Measurements from ENCODE around the gene PDE8B. TPM values are rescaled to one million over a fixed set of nuclear protein-coding genes. Genes with fewer than 3 reads are reported as not detected.

Gene PDE8B, protein sequence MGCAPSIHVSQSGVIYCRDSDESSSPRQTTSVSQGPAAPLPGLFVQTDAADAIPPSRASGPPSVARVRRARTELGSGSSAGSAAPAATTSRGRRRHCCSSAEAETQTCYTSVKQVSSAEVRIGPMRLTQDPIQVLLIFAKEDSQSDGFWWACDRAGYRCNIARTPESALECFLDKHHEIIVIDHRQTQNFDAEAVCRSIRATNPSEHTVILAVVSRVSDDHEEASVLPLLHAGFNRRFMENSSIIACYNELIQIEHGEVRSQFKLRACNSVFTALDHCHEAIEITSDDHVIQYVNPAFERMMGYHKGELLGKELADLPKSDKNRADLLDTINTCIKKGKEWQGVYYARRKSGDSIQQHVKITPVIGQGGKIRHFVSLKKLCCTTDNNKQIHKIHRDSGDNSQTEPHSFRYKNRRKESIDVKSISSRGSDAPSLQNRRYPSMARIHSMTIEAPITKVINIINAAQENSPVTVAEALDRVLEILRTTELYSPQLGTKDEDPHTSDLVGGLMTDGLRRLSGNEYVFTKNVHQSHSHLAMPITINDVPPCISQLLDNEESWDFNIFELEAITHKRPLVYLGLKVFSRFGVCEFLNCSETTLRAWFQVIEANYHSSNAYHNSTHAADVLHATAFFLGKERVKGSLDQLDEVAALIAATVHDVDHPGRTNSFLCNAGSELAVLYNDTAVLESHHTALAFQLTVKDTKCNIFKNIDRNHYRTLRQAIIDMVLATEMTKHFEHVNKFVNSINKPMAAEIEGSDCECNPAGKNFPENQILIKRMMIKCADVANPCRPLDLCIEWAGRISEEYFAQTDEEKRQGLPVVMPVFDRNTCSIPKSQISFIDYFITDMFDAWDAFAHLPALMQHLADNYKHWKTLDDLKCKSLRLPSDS
- under 1 TPM in 1 of 2 experiments, not detected in 1; 0.05 TPM for total RNA-seq

- Mint-ChIP-seq H3K27ac (no peak within 1 kb of the TSS), H3K27me3 (peaks cover 66% of the 10 kb centered on the region), H3K4me3 (peak within 1 kb of the TSS; percentile 76), H3K36me3 (ENCODE audit: low read depth) (peaks cover 5% of the 10 kb centered on the region), H3K9me3 (no peaks in the 10 kb centered on the region), H3K4me1 (peaks cover 11% of the 10 kb centered on the region)
- CTCF ChIA-PET = interaction anchor here (0.6 kb wide), 1 partner anchor 28 kb away, joined by 3 read pairs; no protein-coding TSS in a partner anchor
- DNase-seq = no peak
- POLR2A ChIA-PET = no interaction called here
Observed at GRCh38 chr5:77210091-77210963, at the start of gene PDE8B. PDE8B (plus strand) TSS chr5:77210680; CDS start chr5:77210926, 246 bp downstream.

- H3K27me3 Mint-ChIP-seq = peaks cover 5% of the 10 kb centered on the region
- no peak overlapping the region for H3K4me3 Mint-ChIP-seq
- CTCF ChIA-PET = interaction anchor here (1.0 kb wide), 1 partner anchor 264 kb away, joined by 3 read pairs; no protein-coding TSS in a partner anchor
- H3K4me1 Mint-ChIP-seq = no peaks in the 10 kb centered on the region
- POLR2A ChIA-PET = no interaction called here
- H3K36me3 Mint-ChIP-seq (ENCODE audit: low read depth) = no peaks in the 10 kb centered on the region
- DNase-seq = no peak
- H3K9me3 Mint-ChIP-seq = no peaks in the 10 kb centered on the region
- H3K27ac Mint-ChIP-seq = no peak overlapping the region
Observed at GRCh38 chr5:77163453-77163852, 47.0 kb upstream of the PDE8B start.

DNA sequence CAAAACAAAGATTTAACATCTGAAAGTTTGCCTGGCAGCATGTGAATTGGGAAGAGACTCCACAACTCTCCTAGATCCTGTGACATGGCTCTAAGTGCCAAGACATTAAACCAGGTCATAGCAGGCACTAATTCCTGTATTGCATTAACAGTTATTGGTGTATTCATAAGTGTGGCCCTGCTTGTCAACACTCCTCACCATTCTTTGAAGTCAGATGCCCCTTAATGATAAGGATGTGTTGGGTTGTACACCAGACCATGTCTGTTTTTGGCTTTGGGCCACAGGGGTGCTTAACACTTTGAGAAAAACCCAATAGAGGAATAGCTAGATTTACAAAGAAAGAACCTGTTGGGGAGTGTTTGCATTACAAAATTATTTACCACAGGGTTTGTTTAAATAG is 43.4 kb upstream of the PDE8B start:
- POLR2A ChIA-PET = no interaction called here
- CTCF ChIA-PET = no interaction called here
- Mint-ChIP-seq H3K27ac (no peak overlapping the region), H3K4me1 (no peaks in the 10 kb centered on the region), H3K4me3 (no peak overlapping the region), H3K9me3 (no peaks in the 10 kb centered on the region), H3K36me3 (ENCODE audit: low read depth) (no peaks in the 10 kb centered on the region), H3K27me3 (peaks cover 14% of the 10 kb centered on the region)
- DNase-seq = no peak

DNA sequence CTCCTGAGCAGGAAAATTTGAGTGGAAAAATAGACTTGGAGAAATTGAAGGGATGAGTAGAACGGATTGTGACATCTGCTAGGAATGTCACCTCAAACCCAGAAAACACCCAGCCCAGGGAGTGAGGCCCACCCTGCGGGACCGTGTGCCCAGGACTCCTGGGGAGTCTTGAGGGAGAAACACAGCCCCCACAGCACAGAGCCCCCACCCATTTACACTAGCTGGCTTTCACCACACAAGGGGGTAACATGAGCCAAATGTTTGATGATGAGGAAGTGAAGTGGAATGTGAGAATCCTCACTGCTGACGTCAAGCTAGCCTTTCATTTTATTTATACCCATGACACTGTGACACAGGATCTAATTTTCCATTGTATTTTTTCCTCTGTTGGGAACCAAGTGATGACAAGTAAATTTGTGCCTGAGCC is 42.8 kb upstream of the PDE8B start:
- peaks cover 14% of the 10 kb centered on the region for H3K27me3 Mint-ChIP-seq
- no peak overlapping the region for H3K4me3 Mint-ChIP-seq
- no peaks in the 10 kb centered on the region for H3K9me3 Mint-ChIP-seq
- no peaks in the 10 kb centered on the region for H3K36me3 Mint-ChIP-seq (ENCODE audit: low read depth)
- CTCF ChIA-PET = no interaction called here
- DNase-seq = no peak
- POLR2A ChIA-PET = no interaction called here
- no peaks in the 10 kb centered on the region for H3K4me1 Mint-ChIP-seq
- no peak overlapping the region for H3K27ac Mint-ChIP-seq

- H3K9me3 Mint-ChIP-seq = no peaks in the 10 kb centered on the region
- no peak for DNase-seq
- POLR2A ChIA-PET = no interaction called here
- no peaks in the 10 kb centered on the region for H3K36me3 Mint-ChIP-seq (ENCODE audit: low read depth)
- H3K27me3 Mint-ChIP-seq = peaks cover 14% of the 10 kb centered on the region
- CTCF ChIA-PET = no interaction called here
- H3K4me3 Mint-ChIP-seq = no peak overlapping the region
- H3K27ac Mint-ChIP-seq = no peak overlapping the region
- no peaks in the 10 kb centered on the region for H3K4me1 Mint-ChIP-seq
Observed at GRCh38 chr5:77168161-77168878, 42.2 kb upstream of the PDE8B start.

DNA sequence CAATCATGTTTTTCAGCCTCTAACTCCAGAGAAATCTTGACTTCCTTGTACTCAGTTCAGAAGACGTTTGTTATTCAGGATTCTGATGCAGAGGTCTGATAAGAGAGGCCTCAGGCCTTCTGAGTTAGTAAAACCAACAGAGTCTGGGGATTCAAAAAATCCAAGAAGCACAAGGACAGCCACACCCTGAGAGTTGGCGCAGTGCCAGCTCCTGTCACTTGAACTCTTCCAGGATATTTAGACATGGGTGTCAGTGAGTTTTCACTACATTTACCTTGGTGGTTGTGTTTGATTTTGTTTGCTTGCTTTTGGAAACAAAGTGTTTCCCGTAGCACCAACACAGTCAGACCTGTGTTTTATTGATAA is 41.6 kb upstream of the PDE8B start:
- ChIA-PET CTCF (no interaction called here), POLR2A (no interaction called here)
- no peak for DNase-seq
- H3K27ac Mint-ChIP-seq = no peak overlapping the region
- H3K27me3 Mint-ChIP-seq = peaks cover 12% of the 10 kb centered on the region
- no peaks in the 10 kb centered on the region for H3K4me1 Mint-ChIP-seq
- no peaks in the 10 kb centered on the region for H3K9me3 Mint-ChIP-seq
- no peak overlapping the region for H3K4me3 Mint-ChIP-seq
- no peaks in the 10 kb centered on the region for H3K36me3 Mint-ChIP-seq (ENCODE audit: low read depth)

GRCh38 chr5:77170196-77170890 is 40.1 kb upstream of the PDE8B start:
- H3K27ac Mint-ChIP-seq = no peak overlapping the region
- no peaks in the 10 kb centered on the region for H3K36me3 Mint-ChIP-seq (ENCODE audit: low read depth)
- H3K9me3 Mint-ChIP-seq = no peaks in the 10 kb centered on the region
- ChIA-PET POLR2A (interaction anchor here (1.1 kb wide), 1 partner anchor 11 kb away, joined by 3 read pairs; no protein-coding TSS in a partner anchor), CTCF (no interaction called here)
- H3K27me3 Mint-ChIP-seq = peaks cover 12% of the 10 kb centered on the region
- H3K4me3 Mint-ChIP-seq = no peak overlapping the region
- H3K4me1 Mint-ChIP-seq = no peaks in the 10 kb centered on the region
- DNase-seq = no peak

GRCh38 chr5:77171141-77171910 is 39.2 kb upstream of the PDE8B start:
- DNase-seq = no peak

GRCh38 chr5:77172713-77173328 is 37.7 kb upstream of the PDE8B start:
- ChIA-PET POLR2A (no interaction called here), CTCF (no interaction called here)
- Mint-ChIP-seq H3K36me3 (ENCODE audit: low read depth) (no peaks in the 10 kb centered on the region), H3K9me3 (no peaks in the 10 kb centered on the region), H3K4me3 (no peak overlapping the region), H3K4me1 (no peaks in the 10 kb centered on the region), H3K27ac (no peak overlapping the region), H3K27me3 (peaks cover 16% of the 10 kb centered on the region)
- no peak for DNase-seq

More at GRCh38 chr5:77171141-77171910, 39.2 kb upstream of the PDE8B start:
- Mint-ChIP-seq H3K36me3 (ENCODE audit: low read depth) (no peaks in the 10 kb centered on the region), H3K4me3 (no peak overlapping the region), H3K9me3 (no peaks in the 10 kb centered on the region), H3K27me3 (peaks cover 12% of the 10 kb centered on the region), H3K27ac (no peak overlapping the region), H3K4me1 (no peaks in the 10 kb centered on the region)
- ChIA-PET CTCF (no interaction called here), POLR2A (interaction anchor here (1.1 kb wide), 1 partner anchor 10 kb away, joined by 3 read pairs; no protein-coding TSS in a partner anchor)

DNA sequence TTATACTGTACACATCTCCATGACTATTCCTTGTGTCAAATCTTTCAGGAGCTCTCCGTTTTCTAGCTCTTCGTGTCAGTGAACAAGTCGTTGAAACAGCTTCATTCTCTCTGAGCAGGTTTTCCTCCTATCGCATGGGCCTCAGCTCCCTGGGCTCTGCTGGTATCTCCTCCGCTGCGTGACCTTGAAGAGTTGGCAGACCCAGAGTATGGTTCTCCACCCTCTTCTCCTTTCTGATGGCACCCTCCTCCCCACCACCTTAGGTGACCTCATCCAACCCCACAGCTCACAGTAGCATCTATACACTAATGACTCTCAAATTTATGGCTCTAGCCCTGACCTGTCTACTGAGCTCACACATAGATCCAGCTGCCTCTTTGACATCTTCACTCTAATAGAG is 36.0 kb upstream of the PDE8B start:
- no peaks in the 10 kb centered on the region for H3K9me3 Mint-ChIP-seq
- ChIA-PET CTCF (no interaction called here), POLR2A (no interaction called here)
- H3K4me3 Mint-ChIP-seq = no peak overlapping the region
- no peak overlapping the region for H3K27ac Mint-ChIP-seq
- peaks cover 27% of the 10 kb centered on the region for H3K27me3 Mint-ChIP-seq
- no peak for DNase-seq
- H3K36me3 Mint-ChIP-seq (ENCODE audit: low read depth) = no peaks in the 10 kb centered on the region
- no peaks in the 10 kb centered on the region for H3K4me1 Mint-ChIP-seq

DNA sequence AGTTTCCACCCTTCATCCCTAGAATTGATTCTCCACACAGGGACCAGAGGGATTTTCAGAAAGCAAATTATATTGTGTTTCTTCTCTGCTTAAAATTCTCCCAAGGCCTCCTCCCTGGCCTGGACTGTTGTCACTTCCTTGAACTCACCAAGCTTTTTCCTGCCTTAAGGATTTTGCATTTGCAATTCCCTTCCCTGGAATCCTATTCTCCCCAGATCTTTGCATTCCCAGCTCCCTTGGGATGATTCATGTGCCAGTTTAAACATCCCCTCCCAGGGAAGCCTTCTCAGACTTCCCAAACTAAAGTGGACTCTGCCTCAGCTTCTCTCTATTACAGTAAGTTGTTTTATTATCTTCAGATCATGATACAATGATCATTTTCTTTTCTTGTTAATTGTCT is 35.2 kb upstream of the PDE8B start:
- ChIA-PET CTCF (no interaction called here), POLR2A (no interaction called here)
- Mint-ChIP-seq H3K4me3 (no peak overlapping the region), H3K4me1 (no peaks in the 10 kb centered on the region), H3K9me3 (no peaks in the 10 kb centered on the region), H3K27me3 (peaks cover 26% of the 10 kb centered on the region), H3K36me3 (ENCODE audit: low read depth) (no peaks in the 10 kb centered on the region), H3K27ac (no peak overlapping the region)
- DNase-seq = no peak

Data from activated CD4-positive, alpha-beta memory T cell treated with anti-CD3 and anti-CD28 coated beads, Interleukin-2, amount 10 ng/mL, durations not matched to agents 7 days and 5 days (primary cell).